ENCODE measurements around the gene SPATA2.

SPATA2 gene

DNA sequence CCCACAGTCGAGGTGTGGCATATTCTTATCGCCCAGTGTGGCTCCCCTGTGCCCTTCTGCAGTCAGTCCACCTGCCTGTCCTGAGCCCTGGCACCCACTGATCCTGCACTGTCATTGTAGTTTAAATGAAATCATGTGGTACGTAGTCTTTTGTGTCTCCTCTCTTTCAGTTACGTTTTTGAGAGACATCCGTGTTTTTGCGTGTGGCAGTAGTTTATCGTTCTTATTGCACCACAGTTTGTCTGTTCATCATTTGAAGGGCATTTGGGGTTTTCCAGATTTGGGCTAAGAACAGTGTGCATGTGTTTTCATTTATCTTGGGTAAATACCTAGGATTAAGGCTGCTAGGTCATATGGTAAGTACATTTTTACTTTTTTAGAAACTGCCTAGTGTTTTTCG lies 49.3 kb downstream of the SPATA2 start:
- DNase-seq, result no peak
- Histone ChIP-seq H3K27ac (ENCODE audit: low read length) (no peak overlapping the region), H3F3A (ENCODE audit: insufficient read depth, low read length) (no peaks in the 10 kb centered on the region), H4K20me1 (ENCODE audit: insufficient read depth, low read length) (no peaks in the 10 kb centered on the region), H3K9me2 (replicated peaks; ENCODE audit: insufficient read depth, low read length) (no peaks in the 10 kb centered on the region), H3K27me3 (replicated peaks; ENCODE audit: insufficient read depth, low read length) (no peaks in the 10 kb centered on the region), H3K4me2 (ENCODE audit: low read depth, low read length) (no peak overlapping the region), H3K4me1 (ENCODE audit: low read length) (no peaks in the 10 kb centered on the region), H3K9me3 (replicated peaks; ENCODE audit: insufficient read depth, low read length) (no peaks in the 10 kb centered on the region), H2AFZ (ENCODE audit: low read length) (no peak overlapping the region), H3K4me3 (ENCODE audit: low read length) (no peak overlapping the region), H3K9ac (ENCODE audit: low read length) (no peak overlapping the region), H3K79me2 (ENCODE audit: low read length) (no peaks in the 10 kb centered on the region), H3K36me3 (replicated peaks; ENCODE audit: insufficient read depth, low read length) (no peaks in the 10 kb centered on the region; the same call in 1 of the 2 replicates)
- TF ChIP-seq, protein P1, sequence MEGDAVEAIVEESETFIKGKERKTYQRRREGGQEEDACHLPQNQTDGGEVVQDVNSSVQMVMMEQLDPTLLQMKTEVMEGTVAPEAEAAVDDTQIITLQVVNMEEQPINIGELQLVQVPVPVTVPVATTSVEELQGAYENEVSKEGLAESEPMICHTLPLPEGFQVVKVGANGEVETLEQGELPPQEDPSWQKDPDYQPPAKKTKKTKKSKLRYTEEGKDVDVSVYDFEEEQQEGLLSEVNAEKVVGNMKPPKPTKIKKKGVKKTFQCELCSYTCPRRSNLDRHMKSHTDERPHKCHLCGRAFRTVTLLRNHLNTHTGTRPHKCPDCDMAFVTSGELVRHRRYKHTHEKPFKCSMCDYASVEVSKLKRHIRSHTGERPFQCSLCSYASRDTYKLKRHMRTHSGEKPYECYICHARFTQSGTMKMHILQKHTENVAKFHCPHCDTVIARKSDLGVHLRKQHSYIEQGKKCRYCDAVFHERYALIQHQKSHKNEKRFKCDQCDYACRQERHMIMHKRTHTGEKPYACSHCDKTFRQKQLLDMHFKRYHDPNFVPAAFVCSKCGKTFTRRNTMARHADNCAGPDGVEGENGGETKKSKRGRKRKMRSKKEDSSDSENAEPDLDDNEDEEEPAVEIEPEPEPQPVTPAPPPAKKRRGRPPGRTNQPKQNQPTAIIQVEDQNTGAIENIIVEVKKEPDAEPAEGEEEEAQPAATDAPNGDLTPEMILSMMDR (IDR thresholded peaks at IDR 0.05; ENCODE audit: low read length), result no peak
- no peak for TF ChIP-seq EZH2 (optimal IDR thresholded peaks at IDR 0.05; ENCODE audit: low read depth, low read length)
- no peak for TF ChIP-seq EZH2phosphoT487 (IDR thresholded peaks at IDR 0.05; ENCODE audit: low read length)

DNA sequence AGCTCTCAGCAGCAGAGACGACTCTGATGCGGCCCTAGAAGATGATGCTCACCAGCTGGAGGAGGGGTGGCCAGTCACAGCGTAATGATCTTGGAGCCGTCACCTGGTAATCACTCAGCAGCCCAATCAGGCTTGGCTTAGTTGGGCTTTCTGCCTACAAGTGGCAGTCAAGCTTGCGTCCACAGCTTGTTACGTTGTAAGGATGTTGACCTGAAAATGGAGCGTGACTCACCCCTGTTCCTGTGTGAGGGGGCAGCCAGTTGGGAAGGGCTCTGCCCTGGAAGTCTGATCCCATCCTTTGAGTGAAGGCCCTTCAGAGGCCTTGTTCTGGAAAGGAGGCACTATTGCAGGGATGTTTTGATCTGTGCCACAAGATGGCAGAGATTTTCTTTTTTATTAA lies 49.8 kb downstream of the SPATA2 start:
- no peaks in the 10 kb centered on the region for H3K4me1 ChIP-seq (ENCODE audit: low read length)
- no peak overlapping the region for H3K4me3 ChIP-seq (ENCODE audit: low read length)
- H2AFZ ChIP-seq (ENCODE audit: low read length), result no peak overlapping the region
- no peak overlapping the region for H3K9ac ChIP-seq (ENCODE audit: low read length)
- no peaks in the 10 kb centered on the region for H3K9me3 ChIP-seq (replicated peaks; ENCODE audit: insufficient read depth, low read length)
- H4K20me1 ChIP-seq (ENCODE audit: insufficient read depth, low read length), result no peaks in the 10 kb centered on the region
- no peak for DNase-seq
- H3K4me2 ChIP-seq (ENCODE audit: low read depth, low read length), result no peak overlapping the region
- no peaks in the 10 kb centered on the region for H3K79me2 ChIP-seq (ENCODE audit: low read length)
- TF ChIP-seq EZH2 (optimal IDR thresholded peaks at IDR 0.05; ENCODE audit: low read depth, low read length) (no peak), EZH2phosphoT487 (IDR thresholded peaks at IDR 0.05; ENCODE audit: low read length) (no peak)
- TF ChIP-seq, protein P1 (IDR thresholded peaks at IDR 0.05; ENCODE audit: low read length), result no peak
- H3K9me2 ChIP-seq (replicated peaks; ENCODE audit: insufficient read depth, low read length), result no peaks in the 10 kb centered on the region
- no peaks in the 10 kb centered on the region for H3F3A ChIP-seq (ENCODE audit: insufficient read depth, low read length)
- no peak overlapping the region for H3K27ac ChIP-seq (ENCODE audit: low read length)
- H3K27me3 ChIP-seq (replicated peaks; ENCODE audit: insufficient read depth, low read length), result no peaks in the 10 kb centered on the region
- no peaks in the 10 kb centered on the region; the same call in 1 of the 2 replicates for H3K36me3 ChIP-seq (replicated peaks; ENCODE audit: insufficient read depth, low read length)

DNA sequence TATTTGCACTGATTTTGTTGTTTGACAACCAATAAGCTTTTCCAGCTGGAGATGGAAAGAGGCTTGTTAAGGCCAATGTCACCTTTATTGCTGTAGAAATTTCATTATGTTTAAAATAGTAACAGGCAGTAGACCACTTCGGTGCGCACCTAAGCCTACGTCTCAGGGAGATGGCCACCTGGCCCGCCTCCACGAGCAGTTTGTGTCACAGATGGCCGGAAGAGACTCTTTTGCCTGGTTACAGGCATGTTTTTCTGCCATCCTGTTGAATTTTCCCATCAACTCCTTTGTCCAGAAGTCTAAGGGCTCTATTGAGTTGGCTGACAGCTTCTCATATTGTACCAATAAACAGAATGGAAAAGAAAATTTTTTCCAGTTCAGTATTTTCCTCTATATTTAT lies 51.7 kb downstream of the SPATA2 start:
- Histone ChIP-seq H3K27me3 (replicated peaks; ENCODE audit: insufficient read depth, low read length) (no peaks in the 10 kb centered on the region), H3K79me2 (ENCODE audit: low read length) (no peaks in the 10 kb centered on the region), H3K36me3 (replicated peaks; ENCODE audit: insufficient read depth, low read length) (no peaks in the 10 kb centered on the region; the same call in 1 of the 2 replicates), H3F3A (ENCODE audit: insufficient read depth, low read length) (no peaks in the 10 kb centered on the region), H4K20me1 (ENCODE audit: insufficient read depth, low read length) (no peaks in the 10 kb centered on the region), H3K9ac (ENCODE audit: low read length) (no peak overlapping the region), H3K4me1 (ENCODE audit: low read length) (no peaks in the 10 kb centered on the region), H3K4me3 (ENCODE audit: low read length) (no peak overlapping the region), H2AFZ (ENCODE audit: low read length) (no peak overlapping the region), H3K27ac (ENCODE audit: low read length) (no peak overlapping the region), H3K9me3 (replicated peaks; ENCODE audit: insufficient read depth, low read length) (no peaks in the 10 kb centered on the region), H3K9me2 (replicated peaks; ENCODE audit: insufficient read depth, low read length) (no peaks in the 10 kb centered on the region), H3K4me2 (ENCODE audit: low read depth, low read length) (no peak overlapping the region)
- DNase-seq, result no peak
- no peak for TF ChIP-seq EZH2phosphoT487 (IDR thresholded peaks at IDR 0.05; ENCODE audit: low read length)
- no peak for TF ChIP-seq EZH2 (optimal IDR thresholded peaks at IDR 0.05; ENCODE audit: low read depth, low read length)
- TF ChIP-seq, protein P1 (IDR thresholded peaks at IDR 0.05; ENCODE audit: low read length), result no peak
